Activated naive CD8-positive, alpha-beta T cell treated with anti-CD3 and anti-CD28 coated beads for 36 hours (primary cell): ENCODE measurements around the gene TMEM107. TPM values are rescaled to one million over a fixed set of nuclear protein-coding genes. Genes with fewer than 3 reads are reported as not detected.
A peak's percentile ranks its signal among the peaks of the same experiment; 100 is the strongest.

ENCODE experiments used
- DNase-seq: peaks from one replicate; pipeline ENCODE4 v3.0.0; 2021
- H3K27ac Mint-ChIP-seq: one replicate; pipeline ENCODE4 v1.8.0; 2022; ENCODE audit warnings: mild to moderate bottlenecking, moderate library complexity, mixed read lengths
- H3K27me3 Mint-ChIP-seq: one replicate; pipeline ENCODE4 v1.8.0; 2022; ENCODE audit warnings: mild to moderate bottlenecking, mixed read lengths
- H3K36me3 Mint-ChIP-seq: one replicate; pipeline ENCODE4 v1.8.0; 2021; ENCODE audit warnings: mild to moderate bottlenecking, mixed read lengths
- H3K4me1 Mint-ChIP-seq: one replicate; pipeline ENCODE4 v1.8.0; 2021; ENCODE audit warnings: mixed read lengths
- H3K4me3 Mint-ChIP-seq: one replicate; pipeline ENCODE4 v1.8.0; 2022; ENCODE audit warnings: mild to moderate bottlenecking, moderate library complexity, mixed read lengths
- H3K9me3 Mint-ChIP-seq: one replicate; pipeline ENCODE4 v1.8.0; 2022; ENCODE audit warnings: mixed read lengths
- total RNA-seq, 2 experiments: library from RNA; stranded (reverse); gene quantifications; one replicate each; pipeline ENCODE4 v1.2.3, GENCODE V29; 2021

The TMEM107 gene
- total RNA-seq, 2 experiments from 2014 or later: 26.0 to 26.3 TPM

DNA sequence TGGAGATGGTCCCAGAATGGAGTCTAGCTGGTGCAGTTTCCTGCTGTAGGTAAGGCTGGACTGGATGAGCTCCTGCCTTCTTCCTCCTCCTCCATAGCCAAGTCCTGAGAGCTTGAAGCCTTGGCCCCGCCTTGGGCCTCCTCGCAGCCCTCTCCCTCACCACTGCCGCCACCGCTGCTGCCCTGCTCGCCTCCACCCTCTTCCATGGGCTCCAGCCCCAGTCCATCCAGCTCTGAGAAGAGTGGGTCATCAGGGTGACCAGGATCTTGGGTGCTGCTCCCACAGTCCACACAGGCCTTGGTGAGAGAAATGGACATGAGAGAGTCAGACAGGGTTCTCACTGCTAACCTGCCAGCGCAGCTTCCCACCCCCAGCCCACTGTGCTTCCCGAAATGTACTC lies 35.1 kb downstream of the TMEM107 start:
- no peak for DNase-seq
- Mint-ChIP-seq H3K36me3 (peaks cover 10% of the 10 kb centered on the region), H3K4me1 (peaks cover 4% of the 10 kb centered on the region), H3K4me3 (no peak overlapping the region), H3K27ac (no peak overlapping the region), H3K27me3 (peaks cover 4% of the 10 kb centered on the region), H3K9me3 (no peaks in the 10 kb centered on the region)

DNA sequence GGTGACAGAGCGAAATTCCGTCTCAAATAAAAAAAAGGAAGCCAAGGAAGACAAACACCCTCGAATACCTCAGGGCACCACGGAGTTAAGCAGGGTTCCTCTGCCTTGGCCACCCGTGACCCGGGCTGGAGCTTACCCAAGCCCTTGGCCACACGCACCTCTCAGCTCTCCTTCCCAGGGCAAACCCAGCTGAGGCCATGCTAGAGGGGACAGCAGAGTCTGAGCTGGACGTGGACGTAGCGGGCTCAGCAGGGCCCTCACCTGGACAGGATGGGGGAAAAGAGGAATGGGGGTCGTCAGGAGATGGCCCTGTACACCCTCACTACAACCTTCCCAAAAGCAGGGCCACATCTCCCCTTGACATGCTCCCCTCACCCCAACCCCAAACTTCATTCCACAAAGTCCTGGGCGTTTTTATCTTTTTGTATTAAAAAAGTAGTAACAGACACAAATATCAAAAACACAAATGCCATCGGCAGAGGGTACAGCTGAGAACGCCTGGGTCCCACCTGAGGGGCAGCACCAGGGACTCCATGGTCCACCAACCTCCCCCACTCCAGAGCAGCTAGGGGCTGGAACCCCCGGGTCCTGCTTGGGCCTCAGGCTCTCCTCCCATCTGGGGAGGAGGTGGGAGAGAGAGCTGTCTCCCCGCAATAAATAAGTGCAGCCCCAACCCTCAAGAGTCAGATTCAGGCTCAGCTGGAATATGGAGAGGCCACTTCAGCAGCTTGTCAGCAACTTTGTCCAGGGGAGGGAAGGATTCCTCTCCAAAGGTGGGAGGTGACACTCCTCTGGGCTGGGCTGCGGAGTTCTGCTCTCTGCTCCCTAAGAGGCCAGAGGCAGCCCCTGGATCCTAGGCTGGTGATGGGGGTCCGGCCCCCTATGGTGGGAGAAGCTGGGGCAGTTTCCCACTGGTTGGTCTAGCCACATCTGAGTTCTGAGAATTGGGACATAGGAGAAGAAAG lies 35.8 kb downstream of the TMEM107 start:
- no peak overlapping the region for H3K4me3 Mint-ChIP-seq

DNA sequence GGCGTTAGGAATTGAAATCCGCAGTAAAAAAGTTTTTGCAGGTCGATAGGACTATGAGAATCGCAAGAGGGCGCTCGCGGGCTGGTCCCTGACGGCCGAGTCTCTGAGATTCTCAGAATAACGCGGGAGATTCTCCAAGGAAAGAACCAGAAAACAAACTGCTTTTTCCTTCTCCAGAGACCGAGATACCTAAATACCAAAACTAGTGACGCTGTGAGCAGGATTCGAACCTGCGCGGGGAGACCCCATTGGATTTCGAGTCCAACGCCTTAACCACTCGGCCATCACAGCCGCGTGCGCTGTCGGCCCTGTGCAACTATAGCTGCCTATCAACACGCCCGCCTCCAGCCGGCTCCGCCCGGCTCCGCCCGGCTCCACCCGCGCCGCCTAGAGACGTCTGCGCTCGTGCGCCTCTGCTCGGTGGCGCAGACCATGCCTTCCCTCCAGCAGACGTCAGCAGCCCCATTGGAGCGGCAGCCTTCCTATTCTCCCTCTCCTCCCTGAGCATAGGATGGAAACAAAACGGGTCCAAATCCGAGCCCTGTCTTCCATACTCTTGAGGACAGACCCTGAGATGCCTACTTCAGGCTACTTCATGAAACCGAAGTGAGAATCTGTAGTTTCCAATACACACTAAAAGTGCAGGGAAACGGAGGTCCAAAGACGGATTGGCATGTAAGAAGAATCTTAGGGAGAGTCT lies 37.4 kb downstream of the TMEM107 start:
- Mint-ChIP-seq H3K36me3 (peaks cover 2% of the 10 kb centered on the region), H3K27ac (no peak overlapping the region), H3K4me1 (peaks cover 2% of the 10 kb centered on the region), H3K4me3 (no peak overlapping the region), H3K9me3 (no peaks in the 10 kb centered on the region), H3K27me3 (peaks cover 4% of the 10 kb centered on the region)
- peak; percentile 95 for DNase-seq

More for the DNA sequence above, 35.8 kb downstream of the TMEM107 start:
- Mint-ChIP-seq H3K27ac (no peak overlapping the region), H3K36me3 (peaks cover 5% of the 10 kb centered on the region), H3K27me3 (peaks cover 4% of the 10 kb centered on the region), H3K9me3 (no peaks in the 10 kb centered on the region), H3K4me1 (peaks cover 2% of the 10 kb centered on the region)
- no peak for DNase-seq

DNA sequence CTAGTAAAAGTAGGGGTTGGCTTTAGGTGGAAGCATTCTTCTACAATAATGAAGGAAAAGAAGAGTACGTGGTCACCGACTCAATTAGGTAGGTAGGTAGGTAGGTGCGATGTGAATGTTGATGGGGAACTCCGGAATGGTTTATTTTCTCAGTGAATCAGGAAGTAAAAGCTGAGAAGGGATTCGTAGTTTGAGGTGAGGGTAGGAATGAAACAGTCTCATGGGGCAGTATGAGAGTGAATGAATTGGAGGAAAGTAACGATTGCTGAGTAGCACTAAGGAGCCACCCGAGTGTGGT lies 37.9 kb downstream of the TMEM107 start:
- Mint-ChIP-seq H3K27ac (no peak overlapping the region), H3K4me3 (no peak overlapping the region), H3K36me3 (no peaks in the 10 kb centered on the region), H3K9me3 (no peaks in the 10 kb centered on the region), H3K27me3 (peaks cover 4% of the 10 kb centered on the region), H3K4me1 (peaks cover 2% of the 10 kb centered on the region)
- DNase-seq: no peak

DNA sequence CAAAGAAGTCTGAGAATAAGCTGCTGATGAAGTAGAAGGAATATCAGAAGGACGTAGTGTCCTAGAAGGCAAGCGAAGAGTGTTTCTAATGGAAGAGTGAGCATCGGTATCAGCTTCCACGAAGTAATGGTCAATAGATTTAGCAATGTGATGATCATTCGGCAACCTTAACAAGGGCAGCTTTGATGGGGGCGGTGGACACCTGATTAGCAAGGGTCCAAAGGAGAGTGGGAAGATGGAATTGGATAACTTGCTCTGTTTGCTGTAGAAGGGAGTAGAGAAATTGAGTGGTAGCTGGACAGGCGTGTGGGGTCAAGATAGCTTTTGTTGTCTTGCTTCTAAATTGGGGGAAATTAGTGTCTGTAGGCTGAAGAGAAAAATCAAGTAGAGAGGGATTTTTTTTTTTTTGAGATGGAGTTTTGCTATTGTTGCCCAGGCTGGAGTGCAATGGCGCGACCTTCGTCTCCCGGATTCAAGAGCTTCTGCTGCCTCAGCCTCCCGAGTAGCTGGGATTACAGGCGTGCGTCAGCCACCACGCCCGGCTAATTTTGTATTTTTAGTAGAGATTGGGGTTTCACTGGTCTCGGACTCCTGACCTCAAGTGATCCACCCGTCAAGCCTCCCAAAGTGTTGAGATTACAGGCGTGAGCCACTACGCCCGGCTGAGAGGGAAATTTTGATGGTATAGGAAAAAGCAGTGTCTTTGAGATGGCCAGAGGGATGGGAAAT lies 38.4 kb downstream of the TMEM107 start:
- H3K36me3 Mint-ChIP-seq: no peaks in the 10 kb centered on the region
- no peaks in the 10 kb centered on the region for H3K9me3 Mint-ChIP-seq
- H3K27ac Mint-ChIP-seq: no peak overlapping the region
- H3K4me1 Mint-ChIP-seq: peaks cover 2% of the 10 kb centered on the region
- no peak overlapping the region for H3K4me3 Mint-ChIP-seq
- DNase-seq: no peak
- peaks cover 4% of the 10 kb centered on the region for H3K27me3 Mint-ChIP-seq

DNA sequence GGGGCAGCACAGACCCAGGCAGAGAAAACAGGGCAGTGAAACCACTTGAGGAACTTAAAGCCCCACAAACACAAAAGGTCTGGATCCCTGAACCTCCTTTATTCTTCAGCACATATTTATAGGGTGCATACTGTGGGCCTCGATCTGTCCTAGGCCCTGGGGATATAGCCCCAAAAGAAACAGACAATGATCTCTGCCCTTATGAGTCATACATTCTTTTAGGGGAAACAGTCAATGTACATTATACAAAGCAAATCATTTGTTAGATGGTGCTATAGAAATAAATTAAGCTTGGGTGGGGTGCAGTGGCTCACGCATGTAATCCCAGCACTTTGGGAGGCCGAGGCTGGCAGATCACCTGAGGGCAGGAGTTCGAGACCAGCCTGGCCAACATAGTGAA lies 42.2 kb downstream of the TMEM107 start:
- no peak for DNase-seq
- peaks cover 5% of the 10 kb centered on the region for H3K4me1 Mint-ChIP-seq
- H3K27ac Mint-ChIP-seq: no peak overlapping the region
- H3K36me3 Mint-ChIP-seq: no peaks in the 10 kb centered on the region
- no peaks in the 10 kb centered on the region for H3K9me3 Mint-ChIP-seq
- H3K27me3 Mint-ChIP-seq: peaks cover 4% of the 10 kb centered on the region
- no peak overlapping the region for H3K4me3 Mint-ChIP-seq

DNA sequence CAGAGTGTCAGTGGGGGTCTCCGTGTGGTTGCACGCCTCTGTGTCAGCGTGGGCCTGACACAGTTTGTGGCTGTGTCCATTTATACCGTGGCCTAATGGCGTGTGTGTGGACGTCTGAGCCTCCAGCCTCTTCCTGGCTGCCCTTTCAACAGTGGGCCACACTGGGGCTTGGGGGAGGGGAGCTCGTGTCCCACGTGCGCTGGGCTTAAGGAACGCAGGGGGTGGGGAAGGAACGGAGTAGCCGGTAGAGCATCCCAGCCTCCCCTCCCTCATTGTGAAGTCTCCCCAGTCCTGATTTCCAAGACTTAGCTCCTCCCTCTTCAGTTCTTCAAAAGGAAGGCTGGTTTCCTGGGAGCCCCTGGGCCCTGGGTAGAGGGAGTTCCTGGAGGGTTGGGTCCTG lies 42.8 kb downstream of the TMEM107 start:
- Mint-ChIP-seq H3K27ac (no peak overlapping the region), H3K36me3 (no peaks in the 10 kb centered on the region), H3K27me3 (peaks cover 4% of the 10 kb centered on the region), H3K9me3 (no peaks in the 10 kb centered on the region), H3K4me3 (no peak overlapping the region), H3K4me1 (peaks cover 5% of the 10 kb centered on the region)
- DNase-seq: no peak

DNA sequence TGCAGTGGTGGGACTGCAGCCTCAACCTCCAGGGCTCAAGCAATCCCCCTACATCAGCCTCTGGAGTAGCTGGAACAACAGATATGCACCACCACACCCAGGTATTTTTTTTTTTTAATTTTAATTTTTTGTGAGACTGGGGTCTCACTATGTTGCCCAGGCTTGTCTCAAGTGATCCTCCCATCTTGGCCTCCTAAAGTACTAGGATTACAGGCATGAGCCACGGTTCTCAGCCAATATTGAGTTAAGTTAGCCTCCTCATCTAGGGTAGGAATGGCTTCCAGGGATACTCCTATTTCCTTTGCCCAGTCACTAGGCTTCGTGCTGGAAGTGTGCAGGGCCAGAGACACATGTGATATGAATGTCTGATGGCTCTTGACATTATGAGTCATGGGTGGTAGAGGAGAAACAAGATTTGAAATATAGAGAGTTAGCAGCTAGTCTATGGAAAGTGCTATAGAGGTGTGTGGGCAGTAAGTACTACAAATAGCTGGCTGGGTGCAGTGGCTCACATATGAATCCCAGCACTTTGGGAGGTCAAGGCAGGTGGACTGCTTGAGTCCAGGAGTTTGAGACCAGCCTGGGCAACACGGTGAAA lies 44.2 kb downstream of the TMEM107 start:
- H3K36me3 Mint-ChIP-seq: no peaks in the 10 kb centered on the region
- no peak overlapping the region for H3K4me3 Mint-ChIP-seq
- H3K4me1 Mint-ChIP-seq: peaks cover 10% of the 10 kb centered on the region
- peaks cover 9% of the 10 kb centered on the region for H3K27me3 Mint-ChIP-seq
- H3K9me3 Mint-ChIP-seq: no peaks in the 10 kb centered on the region
- H3K27ac Mint-ChIP-seq: no peak overlapping the region
- DNase-seq: no peak

DNA sequence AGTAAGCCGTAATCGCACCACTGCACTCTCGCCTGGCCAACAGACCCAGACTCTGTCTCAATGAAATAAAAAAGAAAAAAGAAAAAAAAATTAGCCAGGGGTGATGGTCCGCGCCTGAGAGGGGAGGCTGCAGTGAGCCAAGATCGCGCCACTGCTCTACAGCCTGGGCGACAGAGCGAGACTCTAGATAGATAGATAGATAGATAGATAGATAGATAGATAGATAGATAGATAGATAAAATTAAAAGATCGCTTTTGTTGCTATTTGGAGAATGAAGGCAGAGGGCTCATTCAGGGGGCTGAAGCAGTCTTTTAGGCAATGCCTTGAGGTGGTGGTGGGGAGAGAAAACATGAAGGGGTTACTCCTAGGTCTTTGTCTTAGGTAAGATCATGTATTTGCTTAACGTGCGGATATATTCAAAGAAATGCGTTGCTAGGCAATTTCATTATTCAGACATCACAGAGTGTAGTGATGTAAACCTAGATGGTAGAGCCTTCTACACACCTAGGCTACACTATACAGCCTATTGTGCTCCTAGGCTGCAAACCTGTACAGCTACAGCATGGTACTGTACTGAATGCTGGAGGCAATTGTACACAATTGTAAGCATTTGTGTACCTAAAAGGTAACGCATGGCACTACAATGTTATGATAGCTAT lies 47.9 kb downstream of the TMEM107 start:
- Mint-ChIP-seq H3K9me3 (peaks cover 2% of the 10 kb centered on the region), H3K27me3 (peaks cover 37% of the 10 kb centered on the region), H3K36me3 (peaks cover 4% of the 10 kb centered on the region)

DNA sequence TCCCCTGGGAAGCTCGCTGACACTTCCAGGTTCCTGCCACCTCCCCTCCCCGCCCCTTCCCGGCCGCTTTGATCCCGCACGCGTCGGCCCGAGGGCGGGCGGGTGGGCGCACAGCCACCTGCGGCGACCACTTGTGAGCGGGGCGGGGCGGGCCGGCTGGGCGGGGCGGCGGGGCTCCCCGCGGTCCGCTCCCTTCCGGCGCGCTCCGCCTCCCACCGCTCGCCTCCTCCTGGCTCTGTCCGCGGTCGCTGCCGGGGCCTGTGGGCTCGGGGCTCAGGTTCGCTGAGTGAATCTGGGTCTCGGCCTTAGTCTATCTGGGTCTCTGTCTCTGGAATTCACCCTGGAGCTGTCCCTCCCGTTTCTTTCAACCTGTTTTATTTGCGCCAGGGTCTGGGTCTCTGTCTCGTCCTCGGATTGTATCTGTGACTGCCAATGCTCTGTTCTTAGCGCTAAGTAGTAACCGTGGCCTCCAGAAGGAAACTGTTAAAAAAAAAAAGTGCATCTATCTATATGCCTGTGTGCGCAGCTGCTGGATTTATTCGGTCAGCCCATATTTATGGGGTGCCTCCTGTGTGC lies 49.6 kb downstream of the TMEM107 start:
- peaks cover 2% of the 10 kb centered on the region for H3K9me3 Mint-ChIP-seq
- H3K27me3 Mint-ChIP-seq: peaks cover 46% of the 10 kb centered on the region
- peak overlapping the region; percentile 52 for H3K27ac Mint-ChIP-seq
- DNase-seq: peak; percentile 67
- peak overlapping the region; percentile 85 for H3K4me3 Mint-ChIP-seq
- H3K36me3 Mint-ChIP-seq: peaks cover 4% of the 10 kb centered on the region
- peaks cover 40% of the 10 kb centered on the region for H3K4me1 Mint-ChIP-seq

More for the DNA sequence above, 47.9 kb downstream of the TMEM107 start:
- DNase-seq: no peak
- H3K4me3 Mint-ChIP-seq: no peak overlapping the region
- peaks cover 34% of the 10 kb centered on the region for H3K4me1 Mint-ChIP-seq
- no peak overlapping the region for H3K27ac Mint-ChIP-seq

DNA sequence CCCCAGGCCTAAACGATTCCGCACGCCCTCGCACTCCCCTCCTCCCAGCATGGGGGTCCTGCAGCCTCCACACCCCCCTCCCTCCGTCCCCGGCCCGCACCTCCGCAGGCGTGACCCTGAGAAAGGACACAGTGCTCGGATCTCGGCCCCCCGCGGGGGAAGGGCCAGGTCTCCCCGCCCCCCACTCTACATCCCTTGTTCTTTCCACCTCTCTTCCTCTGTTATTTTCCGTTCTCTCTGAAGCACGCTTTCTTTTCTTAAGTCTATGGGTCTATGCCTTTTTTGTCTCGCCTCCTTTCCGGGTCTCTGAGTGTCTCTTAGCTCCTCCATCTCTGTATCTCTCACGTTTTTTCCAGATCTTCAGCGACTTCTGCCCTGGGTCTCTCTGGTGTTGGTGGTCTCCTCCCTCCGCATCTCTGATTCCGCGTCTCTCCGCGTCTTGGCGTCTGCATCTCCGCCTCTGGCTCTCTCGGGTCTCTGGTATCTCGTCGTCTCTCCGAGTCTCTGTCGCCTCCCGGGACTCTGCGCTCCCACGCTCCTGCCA lies 50.2 kb downstream of the TMEM107 start:
- H3K4me3 Mint-ChIP-seq: peak overlapping the region; percentile 85

DNA sequence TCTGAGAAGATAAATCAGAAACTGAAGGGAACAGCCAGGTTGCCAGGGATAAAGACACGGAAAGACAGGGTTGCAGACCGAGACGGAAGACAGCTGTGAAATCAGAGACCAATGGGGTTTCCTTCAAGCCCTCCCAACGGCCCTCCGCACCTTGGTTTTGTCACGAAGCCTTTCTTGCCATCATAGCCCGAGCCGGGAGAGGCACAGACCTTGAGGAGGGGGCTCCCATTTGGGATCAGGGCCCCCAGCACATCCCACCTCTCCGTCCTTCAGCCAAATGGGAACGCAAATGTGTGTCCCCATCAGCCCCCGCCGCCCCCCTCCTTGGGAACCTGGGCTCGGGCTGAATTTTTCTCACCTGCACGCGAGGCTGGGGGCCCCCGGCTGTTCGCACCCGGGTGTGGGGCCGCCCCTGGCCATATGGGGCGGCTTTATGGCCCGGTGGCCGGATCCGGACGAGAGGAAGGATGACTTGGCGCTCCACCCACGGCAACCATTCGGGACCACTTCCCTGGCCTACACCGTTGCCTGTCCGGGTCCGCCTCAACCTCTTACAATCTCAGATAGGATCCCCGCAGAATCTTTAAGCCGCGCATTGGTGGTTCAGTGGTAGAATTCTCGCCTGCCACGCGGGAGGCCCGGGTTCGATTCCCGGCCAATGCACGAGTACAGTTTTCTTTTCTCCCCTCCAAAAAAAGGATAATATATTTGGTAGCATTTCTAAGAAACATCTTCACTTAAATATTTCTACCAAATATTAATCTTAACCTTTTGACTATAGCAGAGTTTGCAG lies 50.8 kb downstream of the TMEM107 start:
- Mint-ChIP-seq H3K9me3 (peaks cover 5% of the 10 kb centered on the region), H3K27me3 (peaks cover 52% of the 10 kb centered on the region), H3K4me1 (peaks cover 48% of the 10 kb centered on the region), H3K36me3 (peaks cover 8% of the 10 kb centered on the region), H3K27ac (peak overlapping the region; percentile 95), H3K4me3 (peak overlapping the region; percentile 85)
- peak; percentile 86 for DNase-seq

More for the DNA sequence above, 50.2 kb downstream of the TMEM107 start:
- peaks cover 42% of the 10 kb centered on the region for H3K4me1 Mint-ChIP-seq
- peak overlapping the region; percentile 95 for H3K27ac Mint-ChIP-seq
- H3K36me3 Mint-ChIP-seq: peaks cover 4% of the 10 kb centered on the region
- DNase-seq: no peak
- H3K9me3 Mint-ChIP-seq: peaks cover 2% of the 10 kb centered on the region
- peaks cover 46% of the 10 kb centered on the region for H3K27me3 Mint-ChIP-seq
